Fibroblast of the aortic adventitia (primary cell): ENCODE measurements around the gene HSPG2. TPM values are rescaled to one million over a fixed set of nuclear protein-coding genes. Genes with fewer than 3 reads are reported as not detected.

ENCODE experiments used
- DNase-seq: peaks from one replicate; pipeline ENCODE4 v3.0.0-alpha.2; 2010; ENCODE audit warnings: low read depth
- H3K4me3 ChIP-seq: 2 replicates; pipeline ENCODE4 v1.5.1; 2011; ENCODE audit warnings: low read depth, mild to moderate bottlenecking, control low read depth, low read length, moderate library complexity
- CTCF ChIP-seq: IDR thresholded peaks from 2 replicates; pipeline ENCODE4 v1.5.1; 2011; ENCODE audit warnings: mild to moderate bottlenecking, low read length, control low read depth, inconsistent platforms; ENCODE audit not compliant: insufficient read depth
- total RNA-seq: library from RNA; depleted of rRNA; stranded (reverse); fragments of >200 nt; gene quantifications from 2 replicates; pipeline ENCODE4 v1.2.3, GENCODE V29; 2012; ENCODE audit warnings: low replicate concordance

The HSPG2 gene
- total RNA-seq, 1 donor, result 164 TPM

GRCh38 chr1:21936366-21937031 is 611 bp downstream of the HSPG2 start:
- DNase-seq, result no peak
- H3K4me3 ChIP-seq, result peak overlapping the region; percentile 94
- TF ChIP-seq CTCF, result no peak

GRCh38 chr1:21935891-21936365 is 1.2 kb downstream of the HSPG2 start:
- no peak for DNase-seq
- no peak for TF ChIP-seq CTCF
- peak overlapping the region; percentile 94 for H3K4me3 ChIP-seq

GRCh38 chr1:21935393-21935804 is 1.7 kb downstream of the HSPG2 start:
- no peak for TF ChIP-seq CTCF
- peak overlapping the region; percentile 94 for H3K4me3 ChIP-seq
- peak; percentile 53 for DNase-seq

- peak overlapping the region; percentile 41 for H3K4me3 ChIP-seq
- DNase-seq, result no peak
- no peak for TF ChIP-seq CTCF
Measured at GRCh38 chr1:21933397-21934248, 3.5 kb downstream of the HSPG2 start.

- TF ChIP-seq CTCF, result no peak
- peak; percentile 95 for DNase-seq
- no peak overlapping the region for H3K4me3 ChIP-seq
Measured at GRCh38 chr1:21932127-21932526, 5.0 kb downstream of the HSPG2 start.

- no peak for TF ChIP-seq CTCF
- peak; percentile 94 for DNase-seq
- peak overlapping the region; percentile 22 for H3K4me3 ChIP-seq
Measured at GRCh38 chr1:21931171-21932093, 5.7 kb downstream of the HSPG2 start.
